GM21447 (cell line): Measurements from ENCODE around the gene SRRD.

Source experiments
- ATAC-seq: cut with Tn5 transposase; IDR thresholded peaks from one replicate; pipeline ENCODE4 v1.9.1; 2021; ENCODE audit not compliant: unreplicated experiment

Gene SRRD

GRCh38 chr22:26452236-26453016, 31.3 kb upstream of the SRRD start:
- ATAC-seq = no peak

GRCh38 chr22:26453216-26453615, 30.5 kb upstream of the SRRD start:
- no peak for ATAC-seq

GRCh38 chr22:26453812-26454500, 29.7 kb upstream of the SRRD start:
- no peak for ATAC-seq

GRCh38 chr22:26457661-26458272, 25.9 kb upstream of the SRRD start:
- ATAC-seq = no peak

- ATAC-seq = no peak
Observed at GRCh38 chr22:26460202-26460601, 23.5 kb upstream of the SRRD start.

GRCh38 chr22:26461188-26461810, 22.4 kb upstream of the SRRD start:
- ATAC-seq = no peak

- ATAC-seq = no peak
Observed at GRCh38 chr22:26462051-26462450, 21.6 kb upstream of the SRRD start.

GRCh38 chr22:26462641-26463040, 21.0 kb upstream of the SRRD start:
- no peak for ATAC-seq

- no peak for ATAC-seq
Observed at GRCh38 chr22:26463101-26463661, 20.5 kb upstream of the SRRD start.

GRCh38 chr22:26463688-26464087, 20.0 kb upstream of the SRRD start:
- ATAC-seq = no peak

- ATAC-seq = no peak
Observed at GRCh38 chr22:26464312-26464711, 19.4 kb upstream of the SRRD start.

GRCh38 chr22:26466196-26466595, 17.5 kb upstream of the SRRD start:
- ATAC-seq = no peak

GRCh38 chr22:26470807-26471206, 12.9 kb upstream of the SRRD start:
- ATAC-seq = no peak

GRCh38 chr22:26471522-26471921, 12.2 kb upstream of the SRRD start:
- ATAC-seq = no peak

- no peak for ATAC-seq
Observed at GRCh38 chr22:26474682-26475081, 9.0 kb upstream of the SRRD start.

GRCh38 chr22:26476705-26477340, 6.9 kb upstream of the SRRD start:
- ATAC-seq = no peak

GRCh38 chr22:26477341-26477731, 6.3 kb upstream of the SRRD start:
- no peak for ATAC-seq

GRCh38 chr22:26479043-26479791, 4.5 kb upstream of the SRRD start:
- ATAC-seq = no peak

GRCh38 chr22:26479792-26480610, 3.7 kb upstream of the SRRD start:
- ATAC-seq = no peak

GRCh38 chr22:26480611-26480932, 3.1 kb upstream of the SRRD start:
- no peak for ATAC-seq
